GM18508 (cell line): ENCODE results near the gene BCKDHB.
"Not testable (repeated sequence)": the region's sequence is repeated elsewhere in the genome, so short reads cannot be mapped to it uniquely, and the experiment has no call there.

ENCODE experiments used
- ATAC-seq: cut with Tn5 transposase; IDR thresholded peaks from one replicate; pipeline ENCODE4 v1.9.1; 2021; ENCODE audit warnings: moderate number of reproducible peaks; ENCODE audit not compliant: insufficient read depth, unreplicated experiment

The BCKDHB gene

GRCh38 chr6:80106418-80107235, at the start of gene BCKDHB:
Gene BCKDHB, plus strand, starts transcription at chr6:80106671. Its CDS starts 23 bp downstream, at chr6:80106694.
- peak; percentile 99 for ATAC-seq

GRCh38 chr6:80060774-80061173, 45.7 kb upstream of the BCKDHB start:
- ATAC-seq: no peak

- not testable (repeated sequence) for ATAC-seq
Observed at GRCh38 chr6:80068146-80068545, 38.3 kb upstream of the BCKDHB start.

GRCh38 chr6:80070431-80070830, 36.0 kb upstream of the BCKDHB start:
- not testable (repeated sequence) for ATAC-seq

- no peak for ATAC-seq
Observed at GRCh38 chr6:80077067-80077466, 29.4 kb upstream of the BCKDHB start.

GRCh38 chr6:80088637-80089036, 17.8 kb upstream of the BCKDHB start:
- ATAC-seq: no peak

GRCh38 chr6:80091506-80091905, 15.0 kb upstream of the BCKDHB start:
- ATAC-seq: no peak

GRCh38 chr6:80094017-80094416, 12.5 kb upstream of the BCKDHB start:
- ATAC-seq: no peak

- no peak for ATAC-seq
Observed at GRCh38 chr6:80095600-80095999, 10.9 kb upstream of the BCKDHB start.

GRCh38 chr6:80098392-80098791, 8.1 kb upstream of the BCKDHB start:
- ATAC-seq: no peak

- no peak for ATAC-seq
Observed at GRCh38 chr6:80104520-80104919, 2.0 kb upstream of the BCKDHB start.

GRCh38 chr6:80105972-80106417, 476 bp upstream of the BCKDHB start:
- ATAC-seq: peak; percentile 18

- ATAC-seq: not testable (repeated sequence)
Observed at GRCh38 chr6:80122576-80122975, 16.1 kb downstream of the BCKDHB start.

- ATAC-seq: no peak
Observed at GRCh38 chr6:80126657-80127345, 20.3 kb downstream of the BCKDHB start.

GRCh38 chr6:80129485-80129884, 23.0 kb downstream of the BCKDHB start:
- ATAC-seq: no peak

- ATAC-seq: no peak
Observed at GRCh38 chr6:80133020-80133419, 26.5 kb downstream of the BCKDHB start.

- no peak for ATAC-seq
Observed at GRCh38 chr6:80134065-80134464, 27.6 kb downstream of the BCKDHB start.

GRCh38 chr6:80142586-80142985, 36.1 kb downstream of the BCKDHB start:
- no peak for ATAC-seq

- no peak for ATAC-seq
Observed at GRCh38 chr6:80143419-80143937, 37.0 kb downstream of the BCKDHB start.

- no peak for ATAC-seq
Observed at GRCh38 chr6:80144753-80145315, 38.4 kb downstream of the BCKDHB start.

GRCh38 chr6:80145509-80145908, 39.0 kb downstream of the BCKDHB start:
- ATAC-seq: peak; percentile 72
